Natural killer cell (primary cell): Measurements from ENCODE around the gene DHX8. TPM values are rescaled to one million over a fixed set of nuclear protein-coding genes. Genes with fewer than 3 reads are reported as not detected.

Source experiments
- ATAC-seq, 3 donors: fragments of 150-1000 bp in 2 of 3; fragments of 200-7000 bp in 1 of 3; cut with Tn5 transposase; 1 replicate in 1 of 3; 2 replicates in 2 of 3; pipeline ENCODE4 v1.10.0; 2021; ENCODE audit warnings: mild to moderate bottlenecking in 2 of 3, moderate library complexity in 2 of 3
- DNase-seq, 2 donors: peaks; one replicate each; pipeline versions ENCODE4 v3.0.0 to v3.0.0-alpha.2; 2013 to 2021; ENCODE audit warnings: mixed read lengths in 1 of 2
- H3K27ac ChIP-seq: one replicate; pipeline ENCODE4 v1.5.1; 2013; ENCODE audit warnings: mild to moderate bottlenecking, low read length
- H3K27me3 ChIP-seq: one replicate; pipeline ENCODE4 v1.6.1; 2013; ENCODE audit warnings: low read length; ENCODE audit not compliant: control insufficient read depth, insufficient read depth
- H3K36me3 ChIP-seq: one replicate; pipeline ENCODE4 v1.6.1; 2013; ENCODE audit warnings: low read length; ENCODE audit not compliant: control insufficient read depth, insufficient read depth
- H3K4me1 ChIP-seq: one replicate; pipeline ENCODE4 v1.6.1; 2013; ENCODE audit warnings: low read length; ENCODE audit not compliant: control insufficient read depth, insufficient read depth
- H3K4me3 ChIP-seq: one replicate; pipeline ENCODE4 v1.5.1; 2013; ENCODE audit warnings: low read length
- H3K9me3 ChIP-seq: one replicate; pipeline ENCODE4 v1.6.1; 2013; ENCODE audit warnings: low read length; ENCODE audit not compliant: control insufficient read depth, insufficient read depth
- H3K27ac Mint-ChIP-seq, 2 donors: one replicate each; pipeline ENCODE4 v1.8.0; 2022; ENCODE audit warnings: mild to moderate bottlenecking in 2 of 2, mixed read lengths in 2 of 2, moderate library complexity in 1 of 2
- H3K27me3 Mint-ChIP-seq, 2 donors: one replicate each; pipeline ENCODE4 v1.8.0; 2022; ENCODE audit warnings: low read depth in 2 of 2, mixed read lengths in 2 of 2
- H3K36me3 Mint-ChIP-seq: one replicate; pipeline ENCODE4 v1.8.0; 2022; ENCODE audit warnings: mixed read lengths
- H3K4me1 Mint-ChIP-seq, 2 donors: one replicate each; pipeline ENCODE4 v1.8.0; 2022; ENCODE audit warnings: mixed read lengths in 2 of 2
- H3K4me3 Mint-ChIP-seq: one replicate; pipeline ENCODE4 v1.8.0; 2022; ENCODE audit warnings: mild to moderate bottlenecking, moderate library complexity, mixed read lengths
- H3K9me3 Mint-ChIP-seq, 2 donors: one replicate each; pipeline ENCODE4 v1.8.0; 2022; ENCODE audit warnings: mixed read lengths in 2 of 2
- WGBS: methylation state at CpG from one replicate; pipeline ENCODE4 v1.1.7; 2013; ENCODE audit warnings: missing lambda C conversion rate; ENCODE audit not compliant: insufficient coverage; 5-methylcytosine and 5-hydroxymethylcytosine counted together
- intact Hi-C: fragments of 100-400 bp; cut with micrococcal nuclease; formaldehyde crosslinking; loops from one replicate; pipeline ENCODE4 v1.14.2; 2022
- total RNA-seq, 4 donors: library from RNA; stranded (reverse); fragments of 120-200 nt in 1 of 4; gene quantifications; one replicate each; pipeline versions ENCODE4 v1.2.3 to v1.2.4, GENCODE V29; 2013 to 2022
- TF ChIP-seq, protein P1 (sequence below): fragments of 200-600 bp; IDR thresholded peaks from one replicate; pipeline ENCODE4 v1.8.0; 2022; ENCODE audit warnings: antibody characterized with exemption

The DHX8 gene
- total RNA-seq, 3 donors from 2014 or later (not counting 1 experiment from before 2014, with no cell fraction given) = 88.3 to 106 (median 105) TPM

DNA sequence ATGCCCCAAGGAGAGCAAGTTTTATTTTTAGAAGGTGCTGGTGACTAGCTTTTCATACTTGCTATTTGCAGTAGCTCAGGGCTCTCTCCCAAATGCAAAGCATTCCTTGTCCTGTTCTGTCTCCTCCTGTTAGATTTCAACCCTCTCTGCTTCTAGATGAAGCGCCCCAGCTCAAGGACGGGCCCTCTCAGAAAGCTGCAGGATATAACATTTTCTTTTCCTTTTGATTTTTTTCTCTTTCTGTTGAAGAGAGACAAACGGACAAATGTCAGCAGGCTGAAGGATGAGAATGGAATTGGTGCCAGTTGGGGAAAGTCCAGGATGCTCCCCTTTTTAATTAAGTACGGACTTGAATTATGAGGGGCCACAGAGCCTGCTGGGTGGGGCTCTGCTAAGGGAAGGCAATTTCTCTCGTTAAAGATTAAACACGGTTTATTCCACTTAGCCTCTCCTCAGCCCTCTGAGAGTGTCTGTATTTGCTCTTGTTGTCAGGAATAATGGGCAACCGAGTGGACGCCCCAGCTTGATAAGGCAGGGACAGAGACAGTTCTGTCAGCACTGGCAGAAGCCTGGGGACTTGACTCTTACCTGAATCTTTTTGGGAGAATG is 68.6 kb downstream of the DHX8 start:
- H3K27me3 Mint-ChIP-seq = peaks cover 29 to 44% of the 10 kb centered on the region in 2 donors
- Histone ChIP-seq H3K9me3 (no peaks in the 10 kb centered on the region), H3K4me3 (no peak overlapping the region), H3K36me3 (no peaks in the 10 kb centered on the region), H3K27ac (no peak overlapping the region), H3K27me3 (peaks cover 9% of the 10 kb centered on the region), H3K4me1 (no peaks in the 10 kb centered on the region)
- no peak for DNase-seq
- H3K36me3 Mint-ChIP-seq = no peaks in the 10 kb centered on the region
- intact Hi-C loops = no loop called here
- H3K4me1 Mint-ChIP-seq = peaks cover 4 to 7% of the 10 kb centered on the region in 2 donors
- no peak for ATAC-seq
- TF ChIP-seq, protein P1, sequence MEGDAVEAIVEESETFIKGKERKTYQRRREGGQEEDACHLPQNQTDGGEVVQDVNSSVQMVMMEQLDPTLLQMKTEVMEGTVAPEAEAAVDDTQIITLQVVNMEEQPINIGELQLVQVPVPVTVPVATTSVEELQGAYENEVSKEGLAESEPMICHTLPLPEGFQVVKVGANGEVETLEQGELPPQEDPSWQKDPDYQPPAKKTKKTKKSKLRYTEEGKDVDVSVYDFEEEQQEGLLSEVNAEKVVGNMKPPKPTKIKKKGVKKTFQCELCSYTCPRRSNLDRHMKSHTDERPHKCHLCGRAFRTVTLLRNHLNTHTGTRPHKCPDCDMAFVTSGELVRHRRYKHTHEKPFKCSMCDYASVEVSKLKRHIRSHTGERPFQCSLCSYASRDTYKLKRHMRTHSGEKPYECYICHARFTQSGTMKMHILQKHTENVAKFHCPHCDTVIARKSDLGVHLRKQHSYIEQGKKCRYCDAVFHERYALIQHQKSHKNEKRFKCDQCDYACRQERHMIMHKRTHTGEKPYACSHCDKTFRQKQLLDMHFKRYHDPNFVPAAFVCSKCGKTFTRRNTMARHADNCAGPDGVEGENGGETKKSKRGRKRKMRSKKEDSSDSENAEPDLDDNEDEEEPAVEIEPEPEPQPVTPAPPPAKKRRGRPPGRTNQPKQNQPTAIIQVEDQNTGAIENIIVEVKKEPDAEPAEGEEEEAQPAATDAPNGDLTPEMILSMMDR = no peak
- WGBS = 79% methylated on average over 8 of the region's 8 CpGs
- H3K4me3 Mint-ChIP-seq = no peak overlapping the region
- H3K27ac Mint-ChIP-seq = no peak overlapping the region
- H3K9me3 Mint-ChIP-seq = no peaks in the 10 kb centered on the region

DNA sequence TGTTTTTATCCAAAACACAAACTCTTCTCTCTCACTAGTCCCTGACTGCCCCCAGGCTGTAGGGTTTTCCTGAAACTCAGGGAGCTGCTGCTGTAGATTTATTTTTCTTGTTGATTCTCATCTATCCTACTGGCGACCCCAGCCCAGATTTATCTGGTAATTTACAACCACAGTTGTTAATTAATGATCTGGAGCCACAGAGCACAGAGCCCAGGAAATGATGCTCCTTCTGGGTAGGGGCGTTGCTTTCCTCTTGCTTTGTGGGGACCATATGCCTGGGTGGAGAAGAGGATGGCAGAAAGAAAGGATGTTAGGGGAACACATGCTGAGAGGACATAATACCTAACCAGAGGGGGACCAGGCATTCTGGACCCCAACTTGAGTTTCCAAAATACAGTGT is 69.8 kb downstream of the DHX8 start:
- intact Hi-C loops = no loop called here
- Mint-ChIP-seq H3K4me3 (no peak overlapping the region), H3K27me3 (peaks cover 24 to 35% of the 10 kb centered on the region in 2 donors), H3K9me3 (no peaks in the 10 kb centered on the region), H3K4me1 (peaks cover 4 to 5% of the 10 kb centered on the region in 2 donors), H3K27ac (no peak overlapping the region), H3K36me3 (no peaks in the 10 kb centered on the region)
- 32% methylated on average over 1 of the region's 2 CpGs for WGBS
- no peak for DNase-seq
- Histone ChIP-seq H3K27ac (no peak overlapping the region), H3K27me3 (no peaks in the 10 kb centered on the region), H3K9me3 (no peaks in the 10 kb centered on the region), H3K4me1 (no peaks in the 10 kb centered on the region), H3K4me3 (no peak overlapping the region), H3K36me3 (no peaks in the 10 kb centered on the region)
- TF ChIP-seq, protein P1 = no peak
- no peak for ATAC-seq

- Mint-ChIP-seq H3K4me1 (peaks cover 4 to 5% of the 10 kb centered on the region in 2 donors), H3K36me3 (no peaks in the 10 kb centered on the region), H3K27ac (no peak overlapping the region), H3K4me3 (no peak overlapping the region), H3K27me3 (peaks cover 21 to 24% of the 10 kb centered on the region in 2 donors), H3K9me3 (no peaks in the 10 kb centered on the region)
- no peaks in the 10 kb centered on the region for H3K9me3 ChIP-seq
- no peak overlapping the region for H3K4me3 ChIP-seq
- no peak for DNase-seq
- H3K27me3 ChIP-seq = no peaks in the 10 kb centered on the region
- H3K36me3 ChIP-seq = no peaks in the 10 kb centered on the region
- intact Hi-C loops = no loop called here
- TF ChIP-seq, protein P1 = no peak
- 29% methylated on average over 4 of the region's 6 CpGs for WGBS
- H3K27ac ChIP-seq = no peak overlapping the region
- no peak for ATAC-seq
- H3K4me1 ChIP-seq = no peaks in the 10 kb centered on the region
Observed at GRCh38 chr17:43554857-43555256, 71.1 kb downstream of the DHX8 start.

GRCh38 chr17:43556292-43556691 is 72.5 kb downstream of the DHX8 start:
- ATAC-seq (peak; percentile 28 to 37 (median 36)), DNase-seq (no peak)
- Histone ChIP-seq H3K36me3 (no peaks in the 10 kb centered on the region), H3K27me3 (no peaks in the 10 kb centered on the region), H3K4me1 (no peaks in the 10 kb centered on the region), H3K27ac (no peak overlapping the region), H3K9me3 (no peaks in the 10 kb centered on the region), H3K4me3 (no peak overlapping the region)
- 10% methylated on average over 5 of the region's 5 CpGs for WGBS
- intact Hi-C loops = no loop called here
- Mint-ChIP-seq H3K4me1 (peaks cover 4 to 5% of the 10 kb centered on the region in 2 donors), H3K27ac (no peak overlapping the region), H3K27me3 (peaks cover 21 to 22% of the 10 kb centered on the region in 2 donors), H3K4me3 (no peak overlapping the region), H3K9me3 (no peaks in the 10 kb centered on the region), H3K36me3 (no peaks in the 10 kb centered on the region)
- TF ChIP-seq, protein P1 = no peak
